ENCODE data around the gene IGSF21.
A peak's percentile ranks its signal among the peaks of the same experiment; 100 is the strongest.

Gene IGSF21

GRCh38 chr1:18323259-18323658, 215.7 kb downstream of the IGSF21 start:
- DNase-seq, result no peak

- no peak for DNase-seq
Observed at GRCh38 chr1:18324246-18324645, 216.6 kb downstream of the IGSF21 start.

GRCh38 chr1:18325136-18325535, 217.5 kb downstream of the IGSF21 start:
- no peak for DNase-seq

GRCh38 chr1:18326211-18326897, 218.8 kb downstream of the IGSF21 start:
- DNase-seq, result peak in 27 of 58 donors; percentile 2 to 58 (median 25)

- no peak for DNase-seq
Observed at GRCh38 chr1:18327650-18328049, 220.1 kb downstream of the IGSF21 start.

GRCh38 chr1:18328803-18329202, 221.2 kb downstream of the IGSF21 start:
- DNase-seq, result no peak

- DNase-seq, result no peak
Observed at GRCh38 chr1:18329469-18330253, 222.1 kb downstream of the IGSF21 start.

- no peak for DNase-seq
Observed at GRCh38 chr1:18332576-18332975, 225.0 kb downstream of the IGSF21 start.

GRCh38 chr1:18333220-18333619, 225.6 kb downstream of the IGSF21 start:
- DNase-seq, result no peak

- DNase-seq, result no peak
Observed at GRCh38 chr1:18336801-18337200, 229.2 kb downstream of the IGSF21 start.

GRCh38 chr1:18337757-18338156, 230.2 kb downstream of the IGSF21 start:
- DNase-seq, result no peak

GRCh38 chr1:18339161-18339560, 231.6 kb downstream of the IGSF21 start:
- DNase-seq, result no peak

- DNase-seq, result no peak
Observed at GRCh38 chr1:18340158-18340764, 232.7 kb downstream of the IGSF21 start.

- no peak for DNase-seq
Observed at GRCh38 chr1:18340787-18341186, 233.2 kb downstream of the IGSF21 start.

- no peak for DNase-seq
Observed at GRCh38 chr1:18341291-18342069, 233.9 kb downstream of the IGSF21 start.

GRCh38 chr1:18342744-18343143, 235.1 kb downstream of the IGSF21 start:
- no peak for DNase-seq

GRCh38 chr1:18343581-18343980, 236.0 kb downstream of the IGSF21 start:
- DNase-seq, result peak in 6 of 58 donors; percentile 2 to 24 (median 12)

GRCh38 chr1:18344755-18345154, 237.2 kb downstream of the IGSF21 start:
- no peak for DNase-seq

GRCh38 chr1:18347559-18347958, 240.0 kb downstream of the IGSF21 start:
- DNase-seq, result no peak

- DNase-seq, result no peak
Observed at GRCh38 chr1:18348354-18348753, 240.8 kb downstream of the IGSF21 start.

- DNase-seq, result no peak
Observed at GRCh38 chr1:18350747-18351146, 243.1 kb downstream of the IGSF21 start.

- DNase-seq, result no peak
Observed at GRCh38 chr1:18351735-18352134, 244.1 kb downstream of the IGSF21 start.
